IMR-90 (cell line): ENCODE data around the gene C5orf15. TPM values are rescaled to one million over a fixed set of nuclear protein-coding genes. Genes with fewer than 3 reads are reported as not detected.

Experiments used
- ATAC-seq: fragments of 200-7000 bp; cut with Tn5 transposase; 2 replicates; pipeline ENCODE4 v1.9.1; 2020; ENCODE audit warnings: low read depth, mild to moderate bottlenecking, moderate library complexity
- BruUV-seq: library from RNA; stranded (reverse); fragments of 400-500 nt; replicated peaks from 2 replicates; lab custom pipeline; 2021; lab: Mats Ljungman, UMichigan
- CTCF ChIA-PET: fragments of 300-600 bp; formaldehyde crosslinking; extraction: SDS; loops from one replicate; lab custom pipeline; 2021; ENCODE audit warnings: antibody characterized with exemption; lab: Yijun Ruan, JAX
- POLR2A ChIA-PET: fragments of 300-600 bp; sonication (Branson Sonifier 250); formaldehyde crosslinking; loops from one replicate; lab custom pipeline; 2022; ENCODE audit warnings: antibody characterized with exemption; ENCODE audit not compliant: unreplicated experiment; lab: Charles Lee
- DNase-seq: peaks from one replicate; pipeline ENCODE4 v3.0.0; 2013
- H2AFZ ChIP-seq: replicated peaks from 2 replicates; pipeline ENCODE3; 2013; ENCODE audit warnings: low read length, mild to moderate bottlenecking; ENCODE audit not compliant: poor library complexity
- H2AK5ac ChIP-seq: 2 replicates; pipeline ENCODE4 v1.6.1; 2013; ENCODE audit warnings: low read depth, low read length, inconsistent platforms
- H2AK9ac ChIP-seq: replicated peaks from 2 replicates; pipeline ENCODE3; 2013; ENCODE audit warnings: mild to moderate bottlenecking, low read depth, low read length, moderate library complexity; ENCODE audit not compliant: poor library complexity
- H2BK120ac ChIP-seq: 2 replicates; pipeline ENCODE4 v1.6.1; 2013; ENCODE audit warnings: low read depth, low read length, inconsistent platforms
- H2BK15ac ChIP-seq: 3 replicates; pipeline ENCODE4 v1.6.1; 2013; ENCODE audit warnings: low read depth, low read length, inconsistent platforms
- H2BK20ac ChIP-seq: 2 replicates; pipeline ENCODE4 v1.6.1; 2013; ENCODE audit warnings: low read depth, mild to moderate bottlenecking, inconsistent platforms, low read length, moderate library complexity
- H2BK5ac ChIP-seq: 2 replicates; pipeline ENCODE4 v1.6.1; 2013; ENCODE audit warnings: mild to moderate bottlenecking, low read depth, low read length, inconsistent platforms; ENCODE audit not compliant: poor library complexity, severe bottlenecking
- H3K14ac ChIP-seq: replicated peaks from 2 replicates; pipeline ENCODE4 v1.6.1; 2013; ENCODE audit warnings: low read depth, low read length, inconsistent platforms
- H3K18ac ChIP-seq: 2 replicates; pipeline ENCODE4 v1.6.1; 2013; ENCODE audit warnings: low read depth, low read length, control low read depth
- H3K23ac ChIP-seq: 2 replicates; pipeline ENCODE4 v1.6.1; 2013; ENCODE audit warnings: low read depth, low read length, inconsistent platforms
- H3K27ac ChIP-seq: 2 replicates; pipeline ENCODE4 v1.5.1; 2013; ENCODE audit warnings: mild to moderate bottlenecking, control low read depth, low read length; ENCODE audit not compliant: insufficient read depth
- H3K27me3 ChIP-seq: 2 replicates; pipeline ENCODE4 v1.6.1; 2013; ENCODE audit warnings: low read length; ENCODE audit not compliant: control insufficient read depth, insufficient read depth
- H3K36me3 ChIP-seq: 2 replicates; pipeline ENCODE4 v1.6.1; 2013; ENCODE audit warnings: low read length, mixed read lengths; ENCODE audit not compliant: control insufficient read depth, insufficient read depth
- H3K4ac ChIP-seq: 2 replicates; pipeline ENCODE4 v1.6.1; 2013; ENCODE audit warnings: low read depth, low read length, inconsistent platforms
- H3K4me1 ChIP-seq: 2 replicates; pipeline ENCODE4 v1.6.1; 2013; ENCODE audit warnings: low read length, mixed read lengths; ENCODE audit not compliant: control insufficient read depth, insufficient read depth
- H3K4me2 ChIP-seq: 2 replicates; pipeline ENCODE4 v1.6.1; 2013; ENCODE audit warnings: low read depth, mild to moderate bottlenecking, control low read depth, low read length, moderate library complexity
- H3K4me3 ChIP-seq: 2 replicates; pipeline ENCODE4 v1.5.1; 2013; ENCODE audit warnings: low read depth, mild to moderate bottlenecking, control low read depth, low read length, moderate library complexity; ENCODE audit not compliant: insufficient read depth
- H3K56ac ChIP-seq: 2 replicates; pipeline ENCODE4 v1.6.1; 2013; ENCODE audit warnings: low read length, inconsistent platforms; ENCODE audit not compliant: insufficient read depth; ENCODE audit errors: extremely low read depth
- H3K79me1 ChIP-seq, 2 experiments: 2 replicates each; pipeline ENCODE4 v1.6.1; 2013; ENCODE audit warnings: low read length in 2 of 2, inconsistent platforms in 1 of 2, low read depth in 1 of 2
- H3K9ac ChIP-seq: 2 replicates; pipeline ENCODE4 v1.6.1; 2013; ENCODE audit warnings: low read depth, low read length, control low read depth
- H3K9me1 ChIP-seq: 2 replicates; pipeline ENCODE4 v1.6.1; 2013; ENCODE audit warnings: low read length, inconsistent platforms; ENCODE audit not compliant: insufficient read depth
- H3K9me3 ChIP-seq: 2 replicates; pipeline ENCODE4 v1.6.1; 2013; ENCODE audit warnings: low read length; ENCODE audit not compliant: control insufficient read depth, insufficient read depth
- H4K20me1 ChIP-seq: 2 replicates; pipeline ENCODE4 v1.6.1; 2013; ENCODE audit warnings: low read length, inconsistent platforms; ENCODE audit not compliant: insufficient read depth
- H4K5ac ChIP-seq: 2 replicates; pipeline ENCODE4 v1.6.1; 2013; ENCODE audit warnings: mild to moderate bottlenecking, low read depth, low read length, control low read depth
- H4K8ac ChIP-seq, 2 experiments: 2 replicates each; pipeline ENCODE4 v1.6.1; 2013; ENCODE audit warnings: low read depth in 2 of 2, low read length in 2 of 2, control low read depth in 1 of 2, inconsistent platforms in 1 of 2
- H4K91ac ChIP-seq: 2 replicates; pipeline ENCODE4 v1.6.1; 2013; ENCODE audit warnings: low read depth, low read length, inconsistent platforms; ENCODE audit not compliant: insufficient read depth
- BHLHE40 ChIP-seq: fragments of 150-350 bp; IDR thresholded peaks from 2 replicates; pipeline ENCODE4 v1.6.1; 2016; ENCODE audit warnings: mild to moderate bottlenecking, low read depth, low read length
- CHD1 ChIP-seq: IDR thresholded peaks from 2 replicates; pipeline ENCODE4 v1.6.1; 2012; ENCODE audit warnings: low read depth, low read length, improper control_type of control experiment
- MAFK ChIP-seq: IDR thresholded peaks from 2 replicates; pipeline ENCODE4 v1.6.1; 2012; ENCODE audit warnings: low read depth, low read length, improper control_type of control experiment
- NFE2L2 ChIP-seq: fragments of 150-350 bp; IDR thresholded peaks from 2 replicates; pipeline ENCODE4 v1.6.1; 2016; ENCODE audit warnings: low read depth, mild to moderate bottlenecking, low read length
- POLR2A ChIP-seq: IDR thresholded peaks from 2 replicates; pipeline ENCODE4 v1.6.1; 2012; ENCODE audit warnings: mild to moderate bottlenecking, low read depth, low read length
- RAD21 ChIP-seq: IDR thresholded peaks from 2 replicates; pipeline ENCODE4 v1.6.1; 2012; ENCODE audit warnings: low read length, improper control_type of control experiment
- RCOR1 ChIP-seq: IDR thresholded peaks from 2 replicates; pipeline ENCODE4 v1.6.1; 2012; ENCODE audit warnings: mild to moderate bottlenecking, low read length, improper control_type of control experiment; ENCODE audit not compliant: insufficient replicate concordance
- WGBS, 2 experiments: methylation state at CpG; one replicate each; pipeline versions ENCODE4 v1.1.5 to v1.1.7; 2013; ENCODE audit warnings: missing lambda C conversion rate in 2 of 2; ENCODE audit not compliant: insufficient read length in 1 of 2; ENCODE audit errors: extremely low coverage in 2 of 2; 5-methylcytosine and 5-hydroxymethylcytosine counted together
- dilution Hi-C: fragments of 300-500 bp; cut with HindIII; formaldehyde crosslinking; loops from one replicate; pipeline ENCODE4 v1.14.3; 2018; ENCODE audit warnings: low sequenced_read_pairs; ENCODE audit not compliant: unreplicated experiment
- in situ Hi-C: fragments of 300-500 bp; cut with MboI; formaldehyde crosslinking; loops from 3 replicates; pipeline ENCODE4 v1.14.3; 2019; ENCODE audit warnings: low sequenced_read_pairs, inconsistent platforms, mixed read lengths
- intact Hi-C: fragments of 100-400 bp; cut with micrococcal nuclease; formaldehyde crosslinking; loops from 2 replicates; pipeline ENCODE4 v1.10.0; 2022
- polyA plus RNA-seq, 3 experiments: library from polyadenylated mRNA; depleted of rRNA; stranded (reverse); fragments of >200 nt; gene quantifications; 2 replicates each; pipeline ENCODE4 v1.2.3, GENCODE V29; 2012; ENCODE audit warnings: low replicate concordance in 1 of 3
- total RNA-seq: library from RNA; depleted of rRNA; stranded (reverse); fragments of >200 nt; gene quantifications from 2 replicates; pipeline ENCODE4 v1.2.3, GENCODE V29; 2012

Gene C5orf15
- total and polyA plus RNA-seq, 2 of the 4 experiments (the other 2 are of a cell fraction): 35.1 to 73.5 TPM

DNA sequence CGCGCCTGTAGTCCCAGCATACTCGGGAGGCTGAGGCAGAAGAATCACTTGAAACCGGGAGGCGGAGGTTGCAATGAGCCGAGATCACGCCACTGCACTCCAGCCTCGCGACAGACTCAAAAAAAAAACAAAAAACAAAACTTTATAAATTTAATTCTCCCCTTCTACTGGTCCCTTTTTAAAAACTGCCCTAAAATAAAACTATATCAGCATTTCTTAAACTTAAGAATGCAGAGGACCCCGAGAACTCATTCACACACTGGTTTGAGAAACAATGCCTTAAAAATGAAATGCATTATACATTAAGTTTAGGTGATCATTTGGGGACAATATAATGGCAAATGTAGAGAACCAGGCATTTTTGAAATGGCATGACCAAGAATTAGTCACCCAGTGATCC, 2.3 kb downstream of the C5orf15 start:
- DNase-seq (no peak), ATAC-seq (no peak)
- H2AK9ac ChIP-seq: no peak overlapping the region
- peaks cover 2% of the 10 kb centered on the region; the same call in 1 of the 2 replicates for H3K9me3 ChIP-seq
- no peak overlapping the region for H2BK15ac ChIP-seq
- H3K4ac ChIP-seq: no peak overlapping the region
- H2BK5ac ChIP-seq: no peak overlapping the region
- H3K27me3 ChIP-seq: no peaks in the 10 kb centered on the region
- H3K36me3 ChIP-seq: no peaks in the 10 kb centered on the region
- TF ChIP-seq CHD1 (no peak), BHLHE40 (no peak), RAD21 (no peak), NFE2L2 (no peak), POLR2A (no peak), MAFK (no peak), RCOR1 (no peak)
- H4K5ac ChIP-seq: no peak overlapping the region
- H3K4me1 ChIP-seq: peaks cover 14% of the 10 kb centered on the region
- H3K18ac ChIP-seq: no peak overlapping the region
- no peak overlapping the region for H3K27ac ChIP-seq
- no peak overlapping the region for H2AFZ ChIP-seq
- no peaks in the 10 kb centered on the region for H3K9me1 ChIP-seq
- POLR2A ChIA-PET: no interaction called here
- WGBS, 2 experiments: 96% methylated on average over 9 of the region's 10 CpGs; no CpG with 5 or more reads in 1 of the 2 experiments
- no peak overlapping the region for H3K23ac ChIP-seq
- dilution Hi-C loops: no loop called here
- no peak overlapping the region for H2AK5ac ChIP-seq
- no peak overlapping the region for H4K91ac ChIP-seq
- no peak overlapping the region for H2BK20ac ChIP-seq
- H3K4me2 ChIP-seq: no peak overlapping the region
- no peak overlapping the region for H3K9ac ChIP-seq
- BruUV-seq: no TSS peak
- H4K20me1 ChIP-seq: peaks cover 20% of the 10 kb centered on the region; the same call in 1 of the 2 replicates
- CTCF ChIA-PET: no interaction called here
- H3K4me3 ChIP-seq: no peak overlapping the region
- H3K14ac ChIP-seq: no peak overlapping the region
- peaks cover 20 to 48% of the 10 kb centered on the region in 2 experiments for H3K79me1 ChIP-seq
- no peak overlapping the region for H4K8ac ChIP-seq
- intact Hi-C loops: no loop called here
- no peak overlapping the region for H2BK120ac ChIP-seq
- in situ Hi-C loops: no loop called here
- H3K56ac ChIP-seq: no peak overlapping the region
